UCSD-AML1 (cell line): ENCODE measurements around the gene DAB1.

Experiments
- DNase-seq: peaks from one replicate; lab custom pipeline; 2025; ENCODE audit not compliant: unreplicated experiment; lab: John Stamatoyannopoulos, UW

DAB1 gene

GRCh38 chr1:57172040-57172439 is 251.8 kb downstream of the DAB1 start:
- no peak for DNase-seq

- no peak for DNase-seq
These were observed 255.9 kb downstream of the DAB1 start for GRCh38 chr1:57167997-57168396.

- no peak for DNase-seq
These were observed 258.3 kb downstream of the DAB1 start for GRCh38 chr1:57165546-57165945.

GRCh38 chr1:57164584-57164983 is 259.3 kb downstream of the DAB1 start:
- DNase-seq, result no peak

GRCh38 chr1:57163789-57164188 is 260.1 kb downstream of the DAB1 start:
- DNase-seq, result no peak

GRCh38 chr1:57163325-57163724 is 260.5 kb downstream of the DAB1 start:
- no peak for DNase-seq

GRCh38 chr1:57162607-57163261 is 261.1 kb downstream of the DAB1 start:
- DNase-seq, result no peak

- DNase-seq, result no peak
These were observed 263.3 kb downstream of the DAB1 start for GRCh38 chr1:57160594-57160993.

GRCh38 chr1:57158604-57158998 is 265.3 kb downstream of the DAB1 start:
- DNase-seq, result no peak

GRCh38 chr1:57157818-57158603 is 265.8 kb downstream of the DAB1 start:
- no peak for DNase-seq

GRCh38 chr1:57156907-57157306 is 267.0 kb downstream of the DAB1 start:
- no peak for DNase-seq

- DNase-seq, result no peak
These were observed 277.8 kb downstream of the DAB1 start for GRCh38 chr1:57146100-57146499.

- DNase-seq, result no peak
These were observed 280.9 kb downstream of the DAB1 start for GRCh38 chr1:57142999-57143398.

GRCh38 chr1:57142169-57142568 is 281.7 kb downstream of the DAB1 start:
- no peak for DNase-seq

- no peak for DNase-seq
These were observed 285.3 kb downstream of the DAB1 start for GRCh38 chr1:57138432-57139078.

GRCh38 chr1:57137980-57138379 is 285.9 kb downstream of the DAB1 start:
- no peak for DNase-seq

GRCh38 chr1:57134803-57135202 is 289.1 kb downstream of the DAB1 start:
- no peak for DNase-seq

GRCh38 chr1:57133686-57134085 is 290.2 kb downstream of the DAB1 start:
- no peak for DNase-seq

- DNase-seq, result no peak
These were observed 290.8 kb downstream of the DAB1 start for GRCh38 chr1:57132993-57133622.

- DNase-seq, result no peak
These were observed 292.0 kb downstream of the DAB1 start for GRCh38 chr1:57131701-57132394.

- no peak for DNase-seq
These were observed 292.6 kb downstream of the DAB1 start for GRCh38 chr1:57131257-57131656.
